ENCODE measurements around the gene MT1H. TPM values are rescaled to one million over a fixed set of nuclear protein-coding genes. Genes with fewer than 3 reads are reported as not detected.
A peak's percentile ranks its signal among the peaks of the same experiment; 100 is the strongest.
"Not testable (repeated sequence)": the region's sequence is repeated elsewhere in the genome, so short reads cannot be mapped to it uniquely, and the experiment has no call there.

MT1H gene
- total RNA-seq, 1 donor = not detected

DNA sequence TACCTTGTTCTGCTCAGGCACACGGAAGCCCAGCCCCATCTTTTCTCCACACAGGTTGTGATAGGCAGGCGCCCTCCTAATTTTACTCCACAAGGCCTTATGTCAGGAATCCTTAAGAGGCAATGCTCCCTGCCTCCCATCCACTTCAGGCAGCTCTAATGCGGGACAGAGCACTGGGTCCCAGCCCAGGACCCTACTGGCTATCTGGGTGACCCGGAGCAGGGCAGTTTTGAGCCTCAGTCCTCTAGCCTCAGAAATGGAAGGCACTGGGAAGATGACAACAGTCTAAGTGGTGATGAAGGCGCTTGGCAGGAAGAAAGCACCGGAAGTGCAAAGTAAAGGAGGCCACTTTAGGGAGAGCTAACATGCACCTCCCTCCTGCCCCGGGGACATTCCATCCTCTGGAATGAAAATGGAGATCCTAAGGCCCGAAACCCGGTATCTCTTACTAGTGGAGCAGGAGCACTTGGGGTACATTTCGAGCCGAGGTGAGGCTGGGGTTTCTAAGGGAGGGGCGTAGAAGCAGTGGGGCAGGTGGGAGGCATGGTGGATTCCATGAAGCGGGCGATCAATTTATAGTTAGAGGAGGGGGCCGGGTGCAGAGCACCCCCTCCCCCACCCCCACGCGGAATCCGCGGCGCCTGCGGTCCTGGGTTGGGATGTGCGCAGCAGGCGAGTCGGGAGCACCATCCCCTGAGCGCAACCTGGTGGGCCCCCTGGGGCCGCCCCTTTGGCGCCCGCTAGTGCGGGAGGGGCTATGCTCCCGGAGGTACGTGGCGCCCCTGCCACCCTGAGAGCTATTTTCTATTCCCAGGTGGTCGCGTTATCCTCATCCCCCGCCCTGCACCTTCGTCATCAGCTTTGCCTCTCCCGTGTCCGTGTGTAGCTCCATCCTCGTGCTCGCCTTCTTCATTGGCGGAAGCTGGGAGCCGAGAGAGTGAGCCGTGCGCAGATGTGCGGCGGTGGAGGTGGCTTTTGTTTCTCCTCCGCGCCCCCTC lies 7.0 kb upstream of the MT1H start:
- H3K9me3 ChIP-seq (ENCODE audit: low read depth, low read length) = no peaks in the 10 kb centered on the region
- H3K4me3 ChIP-seq (ENCODE audit: insufficient read depth, low read length) = no peak overlapping the region
- no peak for DNase-seq (ENCODE audit: insufficient read length, low spot score, missing footprints)
- no peaks in the 10 kb centered on the region for H4K20me1 ChIP-seq (ENCODE audit: insufficient read depth, low read length)
- TF ChIP-seq CTCF (IDR thresholded peaks at IDR 0.05; ENCODE audit: extremely low read depth, low read depth, low read length) = no peak
- H3K4me1 ChIP-seq (ENCODE audit: insufficient read depth, low read length) = peaks cover 6% of the 10 kb centered on the region
- H2AFZ ChIP-seq (ENCODE audit: low read length) = no peak overlapping the region
- H3K4me2 ChIP-seq (ENCODE audit: insufficient read depth, low read length) = no peak overlapping the region
- no peak overlapping the region for H3K27ac ChIP-seq (ENCODE audit: low read depth, low read length)
- H3K27me3 ChIP-seq (ENCODE audit: insufficient read depth, low read length) = peaks cover 84% of the 10 kb centered on the region
- no peaks in the 10 kb centered on the region for H3K79me2 ChIP-seq (ENCODE audit: insufficient read depth, low read length)
- H3K36me3 ChIP-seq (ENCODE audit: insufficient read depth, low read length) = no peaks in the 10 kb centered on the region

DNA sequence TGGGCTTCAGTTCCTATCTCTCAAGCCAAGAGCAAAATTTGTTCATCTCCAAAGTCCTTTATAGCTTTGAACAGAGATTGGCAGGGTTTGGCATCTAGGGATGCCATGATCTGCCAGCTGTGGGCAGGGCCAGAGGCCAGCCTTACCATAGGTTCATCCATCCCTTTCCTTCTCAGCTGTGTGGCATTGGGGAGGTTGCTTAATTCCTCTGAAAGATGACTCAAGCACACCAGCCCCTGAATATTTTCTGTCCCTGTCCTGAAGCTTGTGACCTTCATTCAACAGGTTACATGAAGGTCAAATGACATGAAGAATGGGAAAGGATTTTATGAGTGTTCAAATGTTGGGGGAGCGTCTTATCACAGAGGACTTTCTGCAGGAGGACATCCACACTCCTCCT lies 5.1 kb upstream of the MT1H start:
- H3K27me3 ChIP-seq (ENCODE audit: insufficient read depth, low read length) = peaks cover 84% of the 10 kb centered on the region
- no peaks in the 10 kb centered on the region for H3K9me3 ChIP-seq (ENCODE audit: low read depth, low read length)
- H3K4me3 ChIP-seq (ENCODE audit: insufficient read depth, low read length) = no peak overlapping the region
- H3K4me1 ChIP-seq (ENCODE audit: insufficient read depth, low read length) = peaks cover 4% of the 10 kb centered on the region
- H3K36me3 ChIP-seq (ENCODE audit: insufficient read depth, low read length) = no peaks in the 10 kb centered on the region
- TF ChIP-seq CTCF (IDR thresholded peaks at IDR 0.05; ENCODE audit: extremely low read depth, low read depth, low read length) = no peak
- DNase-seq (ENCODE audit: insufficient read length, low spot score, missing footprints) = no peak
- H3K4me2 ChIP-seq (ENCODE audit: insufficient read depth, low read length) = no peak overlapping the region
- H3K79me2 ChIP-seq (ENCODE audit: insufficient read depth, low read length) = no peaks in the 10 kb centered on the region
- H2AFZ ChIP-seq (ENCODE audit: low read length) = no peak overlapping the region
- no peaks in the 10 kb centered on the region for H4K20me1 ChIP-seq (ENCODE audit: insufficient read depth, low read length)
- H3K27ac ChIP-seq (ENCODE audit: low read depth, low read length) = no peak overlapping the region

DNA sequence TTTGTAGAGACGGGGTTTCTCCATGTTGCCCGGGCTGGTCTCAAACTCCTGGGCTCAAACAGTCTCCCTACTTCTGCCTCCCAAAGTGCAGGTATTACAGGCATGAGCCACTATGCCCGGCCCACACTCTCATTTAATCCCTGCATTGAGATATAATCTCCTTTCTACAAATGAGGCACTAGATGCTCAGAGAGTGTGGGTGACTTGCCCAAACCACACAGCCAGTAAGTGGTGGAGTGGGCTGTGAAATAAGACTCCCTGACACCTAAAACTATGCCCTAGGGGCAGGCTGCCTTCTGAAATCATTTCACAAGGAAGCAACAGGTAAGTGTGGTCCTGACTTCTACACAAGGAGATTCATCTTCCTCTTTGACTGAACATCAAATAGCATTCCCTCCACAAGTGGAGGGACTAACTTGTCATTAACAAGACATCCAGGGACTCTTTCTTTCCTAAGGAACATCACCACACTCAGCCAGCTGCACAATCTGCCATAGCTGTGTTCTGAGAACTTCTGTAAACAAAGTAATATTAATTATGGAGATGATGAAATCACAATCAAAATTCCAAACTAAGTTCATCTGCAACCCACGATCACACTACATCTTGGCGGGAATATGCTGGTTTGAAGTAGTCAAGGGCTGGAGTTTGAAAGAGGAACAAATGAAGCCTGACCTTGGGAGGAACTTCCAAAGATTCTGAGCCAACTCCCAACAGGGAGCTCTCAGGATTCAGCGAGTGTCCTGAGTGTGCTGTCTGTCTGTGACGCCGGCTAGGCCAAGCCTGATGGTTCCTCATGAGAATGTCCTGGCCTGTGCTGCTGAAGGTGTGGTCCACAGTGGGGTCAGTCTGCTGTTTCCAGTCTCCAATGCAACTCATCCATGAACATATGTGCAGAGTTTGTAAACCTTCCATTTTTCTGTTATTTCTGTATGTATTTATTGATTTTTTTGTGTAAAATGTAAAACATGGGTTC lies 4.0 kb upstream of the MT1H start:
- not testable (repeated sequence) for DNase-seq (ENCODE audit: insufficient read length, low spot score, missing footprints); H3K9me3 ChIP-seq (ENCODE audit: low read depth, low read length); H4K20me1 ChIP-seq (ENCODE audit: insufficient read depth, low read length); H3K27ac ChIP-seq (ENCODE audit: low read depth, low read length); H3K4me2 ChIP-seq (ENCODE audit: insufficient read depth, low read length); H2AFZ ChIP-seq (ENCODE audit: low read length); H3K79me2 ChIP-seq (ENCODE audit: insufficient read depth, low read length); H3K36me3 ChIP-seq (ENCODE audit: insufficient read depth, low read length); H3K4me3 ChIP-seq (ENCODE audit: insufficient read depth, low read length); H3K4me1 ChIP-seq (ENCODE audit: insufficient read depth, low read length)
- peaks cover 83% of the 10 kb centered on the region for H3K27me3 ChIP-seq (ENCODE audit: insufficient read depth, low read length)

DNA sequence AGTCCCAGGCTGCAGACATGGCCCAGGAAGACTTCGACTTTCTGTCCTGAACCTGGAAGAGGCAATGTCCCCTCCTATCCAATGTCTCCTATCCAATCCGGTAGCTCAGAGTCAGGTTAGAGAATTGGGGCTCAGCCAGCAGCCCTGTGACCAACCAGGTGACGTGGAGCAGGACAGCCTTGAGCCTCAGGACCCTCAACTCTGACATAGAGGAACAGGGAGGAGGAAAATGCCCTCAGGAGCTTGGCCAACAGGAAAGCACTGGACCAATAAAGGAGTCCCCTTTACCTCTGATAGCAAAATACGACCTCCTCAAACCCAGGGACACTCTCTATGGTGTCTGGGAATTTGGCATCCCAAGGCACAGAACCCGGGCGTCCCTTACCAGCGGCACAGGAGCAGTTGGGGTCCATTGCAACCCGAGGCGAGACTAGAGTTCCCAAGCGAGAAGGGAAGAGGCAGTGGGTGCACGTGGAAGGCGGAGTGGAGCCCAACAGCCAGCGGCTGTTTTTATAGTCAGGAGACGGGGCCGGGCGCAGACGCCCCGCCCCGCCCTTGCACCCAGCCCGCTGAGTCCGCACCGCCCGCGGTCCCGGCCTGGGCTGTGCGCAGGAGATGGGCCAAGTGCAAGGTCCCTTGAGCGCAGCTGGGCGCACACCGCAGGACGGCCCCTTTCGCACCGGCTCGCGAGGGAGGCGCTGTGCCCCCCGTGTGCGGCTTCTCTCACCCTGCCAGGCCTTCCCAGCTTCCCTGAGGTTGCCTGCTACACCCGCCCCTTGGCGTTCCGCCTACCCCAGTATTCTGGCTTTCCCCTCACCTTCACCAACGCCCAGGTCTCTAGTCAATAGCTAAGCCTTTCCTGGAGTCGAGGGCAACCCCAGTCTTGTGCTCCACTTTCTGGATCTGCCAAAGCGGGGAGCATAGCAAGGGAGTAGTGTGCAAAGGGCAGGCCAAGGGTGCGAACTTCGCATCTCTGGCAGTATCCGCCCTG lies 1.7 kb upstream of the MT1H start, which contains the start of gene MT1G:
MT1G (minus strand) TSS at position 485 of the 991 bp plus-strand sequence; CDS start at position 413, 72 bp downstream.
- H3K27ac ChIP-seq (ENCODE audit: low read depth, low read length) = no peak within 1 kb of the TSS
- no peaks in the 10 kb centered on the region for H3K36me3 ChIP-seq (ENCODE audit: insufficient read depth, low read length)
- no peak within 1 kb of the TSS for H2AFZ ChIP-seq (ENCODE audit: low read length)
- no peaks in the 10 kb centered on the region for H3K9me3 ChIP-seq (ENCODE audit: low read depth, low read length)
- no peak for TF ChIP-seq CTCF (IDR thresholded peaks at IDR 0.05; ENCODE audit: extremely low read depth, low read depth, low read length)
- H3K27me3 ChIP-seq (ENCODE audit: insufficient read depth, low read length) = peaks cover 69% of the 10 kb centered on the region
- H3K4me1 ChIP-seq (ENCODE audit: insufficient read depth, low read length) = peaks cover 4% of the 10 kb centered on the region
- no peaks in the 10 kb centered on the region for H4K20me1 ChIP-seq (ENCODE audit: insufficient read depth, low read length)
- DNase-seq (ENCODE audit: insufficient read length, low spot score, missing footprints) = peak; percentile 83
- no peak within 1 kb of the TSS for H3K4me2 ChIP-seq (ENCODE audit: insufficient read depth, low read length)
- H3K4me3 ChIP-seq (ENCODE audit: insufficient read depth, low read length) = no peak within 1 kb of the TSS
- H3K79me2 ChIP-seq (ENCODE audit: insufficient read depth, low read length) = no peaks in the 10 kb centered on the region

Measured in osteoblast (primary cell).